ENCODE results near the gene ATOX1.

GRCh38 chr5:151740958-151741373 lies 17.5 kb downstream of the ATOX1 start:
- TF ChIP-seq, protein P1, sequence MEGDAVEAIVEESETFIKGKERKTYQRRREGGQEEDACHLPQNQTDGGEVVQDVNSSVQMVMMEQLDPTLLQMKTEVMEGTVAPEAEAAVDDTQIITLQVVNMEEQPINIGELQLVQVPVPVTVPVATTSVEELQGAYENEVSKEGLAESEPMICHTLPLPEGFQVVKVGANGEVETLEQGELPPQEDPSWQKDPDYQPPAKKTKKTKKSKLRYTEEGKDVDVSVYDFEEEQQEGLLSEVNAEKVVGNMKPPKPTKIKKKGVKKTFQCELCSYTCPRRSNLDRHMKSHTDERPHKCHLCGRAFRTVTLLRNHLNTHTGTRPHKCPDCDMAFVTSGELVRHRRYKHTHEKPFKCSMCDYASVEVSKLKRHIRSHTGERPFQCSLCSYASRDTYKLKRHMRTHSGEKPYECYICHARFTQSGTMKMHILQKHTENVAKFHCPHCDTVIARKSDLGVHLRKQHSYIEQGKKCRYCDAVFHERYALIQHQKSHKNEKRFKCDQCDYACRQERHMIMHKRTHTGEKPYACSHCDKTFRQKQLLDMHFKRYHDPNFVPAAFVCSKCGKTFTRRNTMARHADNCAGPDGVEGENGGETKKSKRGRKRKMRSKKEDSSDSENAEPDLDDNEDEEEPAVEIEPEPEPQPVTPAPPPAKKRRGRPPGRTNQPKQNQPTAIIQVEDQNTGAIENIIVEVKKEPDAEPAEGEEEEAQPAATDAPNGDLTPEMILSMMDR (IDR thresholded peaks at IDR 0.05; ENCODE audit: low read length): no peak
- TF ChIP-seq EZH2 (optimal IDR thresholded peaks at IDR 0.05; ENCODE audit: low read depth, low read length) (no peak), EZH2phosphoT487 (IDR thresholded peaks at IDR 0.05; ENCODE audit: low read length) (no peak)
